ENCODE data around the gene TRIM24.
"Not testable (repeated sequence)": the region's sequence is repeated elsewhere in the genome, so short reads cannot be mapped to it uniquely, and the experiment has no call there.

The TRIM24 gene

DNA sequence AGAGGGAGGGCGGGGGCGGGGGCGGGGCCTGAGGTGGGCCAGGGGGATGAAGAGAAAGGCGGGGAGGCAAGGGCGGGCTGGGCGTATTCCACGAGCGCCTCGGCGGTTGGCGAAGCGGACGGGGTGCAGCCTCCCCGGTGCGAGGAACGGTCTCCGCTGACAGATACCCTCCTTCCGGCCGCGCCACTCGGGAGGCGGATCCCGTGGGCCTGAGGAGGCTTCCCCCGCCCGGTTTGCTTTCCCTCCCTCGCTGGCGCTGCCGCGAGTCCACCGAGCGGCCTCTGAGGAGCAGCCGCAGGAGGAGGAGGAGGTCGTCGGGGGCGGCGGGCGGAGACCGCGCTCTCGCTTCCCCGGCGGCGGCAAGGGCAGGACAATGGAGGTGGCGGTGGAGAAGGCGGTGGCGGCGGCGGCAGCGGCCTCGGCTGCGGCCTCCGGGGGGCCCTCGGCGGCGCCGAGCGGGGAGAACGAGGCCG, at the start of gene TRIM24:
TSS of gene TRIM24 (plus strand) at position 84 of the 473 bp plus-strand sequence. CDS start at position 374, 290 bp downstream.
- DNase-seq (ENCODE audit: low read depth): peak; percentile 90

DNA sequence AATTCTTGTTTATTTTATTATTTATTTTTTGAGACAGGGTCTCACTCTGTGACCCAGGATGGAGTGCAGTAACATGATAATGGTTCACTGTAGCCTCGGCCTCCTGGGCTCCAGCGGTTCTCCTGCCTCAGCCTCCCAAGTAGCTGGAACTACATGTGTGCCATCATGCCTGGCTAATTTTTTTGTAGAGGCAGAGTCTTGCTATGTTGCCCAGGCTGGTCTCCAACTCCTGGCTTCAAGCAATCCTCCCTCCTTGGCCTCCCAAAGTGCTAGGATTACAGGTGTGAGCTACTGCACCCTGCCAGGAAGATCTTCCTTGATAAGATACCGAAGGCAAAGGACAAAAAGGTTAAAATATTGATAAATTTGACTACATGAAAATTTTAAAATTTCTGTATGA, 48.0 kb upstream of the TRIM24 start:
- not testable (repeated sequence) for DNase-seq (ENCODE audit: low read depth)

DNA sequence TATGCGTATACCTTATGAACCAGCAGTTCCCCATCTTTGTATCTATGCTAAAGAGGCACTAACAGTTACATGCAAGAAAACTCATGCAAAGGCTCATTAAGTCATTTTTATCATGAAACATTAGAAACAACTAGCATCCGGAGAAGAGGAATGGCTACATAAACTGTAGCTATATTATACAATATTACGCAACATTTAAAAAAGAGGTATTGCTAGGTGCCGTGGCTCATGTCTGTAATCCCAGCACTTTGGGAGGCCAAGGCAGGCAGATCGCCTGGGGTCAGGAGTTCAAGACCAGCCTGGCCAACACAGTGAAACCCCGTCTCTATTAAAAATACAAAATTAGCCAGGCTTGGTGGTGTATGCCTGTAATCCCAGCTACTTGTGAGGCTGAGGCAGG, 47.1 kb upstream of the TRIM24 start:
- not testable (repeated sequence) for DNase-seq (ENCODE audit: low read depth)

DNA sequence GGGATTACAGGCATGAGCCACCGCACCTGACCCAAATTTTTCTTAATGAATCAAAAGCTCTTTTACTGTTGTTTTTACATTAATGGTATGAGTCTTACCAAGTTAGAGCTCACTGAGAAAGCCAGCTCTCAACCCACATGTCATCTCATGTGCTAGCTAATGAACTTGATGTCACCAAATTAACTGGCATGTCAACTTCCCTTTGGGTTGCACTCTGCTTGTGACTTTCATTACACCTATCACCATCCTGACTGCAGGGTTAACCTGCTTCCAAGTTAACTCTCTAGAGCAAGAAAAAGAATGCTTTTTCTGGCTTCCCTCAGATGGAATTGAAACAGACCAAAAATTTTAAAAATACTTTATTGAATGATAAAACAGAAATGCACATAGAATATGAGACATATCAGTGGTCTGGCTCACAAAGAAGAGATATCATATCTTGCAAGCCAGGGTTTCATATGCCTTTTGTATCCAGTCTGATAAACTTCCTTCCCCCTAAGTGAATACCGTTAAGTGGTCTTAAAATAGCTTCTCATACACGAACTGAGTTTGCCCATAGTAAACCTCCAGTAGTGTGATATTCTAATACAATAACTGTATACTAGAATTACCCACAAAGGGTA, 42.9 kb upstream of the TRIM24 start:
- DNase-seq (ENCODE audit: low read depth): no peak

DNA sequence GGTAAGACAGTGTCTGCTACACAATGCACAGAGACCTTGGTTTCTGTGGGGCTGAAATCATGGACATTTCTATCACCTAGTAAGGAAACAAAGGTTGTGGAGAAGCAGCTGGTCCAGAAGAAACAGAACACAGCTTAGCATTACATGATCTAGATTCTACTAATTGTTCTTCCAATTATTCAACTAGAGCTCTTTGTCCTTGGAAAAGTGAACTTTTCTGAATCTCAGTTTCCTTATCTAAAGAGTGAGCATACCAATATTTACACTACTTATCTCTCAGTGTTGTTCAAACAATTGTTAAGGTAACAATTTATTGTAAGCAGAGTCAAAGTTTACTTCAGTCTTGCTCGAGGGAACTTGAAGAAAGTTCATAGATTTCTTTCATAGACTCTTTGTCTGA, 42.3 kb upstream of the TRIM24 start:
- DNase-seq (ENCODE audit: low read depth): no peak

DNA sequence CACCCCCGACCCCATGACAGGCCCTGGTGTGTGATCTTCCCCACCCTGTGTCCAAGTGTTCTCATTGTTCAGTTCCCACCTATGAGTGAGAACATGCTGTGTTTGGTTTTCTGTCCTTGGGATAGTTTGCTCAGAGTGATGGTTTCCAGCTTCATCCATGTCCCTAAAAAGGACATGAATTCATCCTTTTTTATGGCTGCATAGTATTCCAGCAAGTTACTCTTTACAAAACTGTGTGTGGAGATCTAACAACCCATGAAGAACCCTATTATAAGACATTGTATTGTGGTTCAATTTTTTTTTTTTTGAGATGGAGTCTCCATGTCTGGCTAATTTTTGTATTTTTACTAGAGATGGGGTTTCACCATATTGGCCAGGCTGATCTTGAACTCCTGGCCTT, 41.7 kb upstream of the TRIM24 start:
- DNase-seq (ENCODE audit: low read depth): not testable (repeated sequence)

DNA sequence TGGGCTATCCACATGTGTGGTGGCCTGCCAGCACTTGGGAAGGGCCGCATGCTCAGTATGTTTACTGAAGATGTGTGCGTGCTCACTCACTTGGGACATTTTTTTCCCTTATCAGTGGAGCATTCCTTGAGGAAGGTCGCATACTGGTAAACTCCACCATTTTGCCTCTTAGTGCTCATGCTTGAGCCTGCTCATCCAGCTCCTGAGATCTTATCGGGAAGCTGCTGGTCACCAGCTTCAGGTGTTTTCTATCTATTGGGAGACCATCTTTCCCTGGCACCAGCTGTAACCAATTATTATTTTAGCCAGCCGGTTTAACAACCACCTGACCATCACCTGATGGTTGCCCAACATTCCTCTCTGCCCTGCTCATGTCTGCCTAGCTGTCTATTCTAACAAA, 35.0 kb upstream of the TRIM24 start:
- DNase-seq (ENCODE audit: low read depth): no peak

DNA sequence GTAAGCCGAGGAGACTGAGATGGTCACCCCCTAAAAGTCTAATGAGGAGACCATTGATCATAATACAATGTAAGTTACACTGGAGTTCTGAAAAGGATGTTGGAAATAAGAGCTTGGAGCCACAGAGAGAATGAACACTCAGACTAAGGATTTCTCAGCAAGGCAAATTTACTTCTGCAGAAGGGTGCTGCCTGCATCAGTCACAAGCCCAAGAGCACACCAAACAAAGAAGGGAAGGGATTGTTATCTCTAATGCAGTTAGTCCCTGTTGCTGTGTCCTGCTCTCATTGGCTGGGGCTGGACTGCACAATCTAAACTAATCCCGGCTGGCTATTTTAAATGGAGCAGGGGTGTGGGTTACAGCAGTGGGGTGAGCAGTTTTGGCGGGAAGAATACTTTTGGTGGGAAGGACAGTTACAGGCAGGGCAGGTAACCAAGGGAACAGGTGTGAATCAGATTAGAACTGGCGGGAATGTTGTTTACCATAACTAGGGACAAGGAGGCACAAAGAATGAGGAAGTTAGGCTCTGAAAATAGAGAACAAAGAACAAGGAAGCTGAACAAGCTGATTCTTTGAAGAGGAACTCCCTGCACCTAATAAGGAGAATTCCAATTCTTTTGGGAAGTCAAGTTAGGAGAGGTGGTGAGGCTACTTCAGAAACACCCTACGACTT, 30.3 kb upstream of the TRIM24 start:
- DNase-seq (ENCODE audit: low read depth): no peak

DNA sequence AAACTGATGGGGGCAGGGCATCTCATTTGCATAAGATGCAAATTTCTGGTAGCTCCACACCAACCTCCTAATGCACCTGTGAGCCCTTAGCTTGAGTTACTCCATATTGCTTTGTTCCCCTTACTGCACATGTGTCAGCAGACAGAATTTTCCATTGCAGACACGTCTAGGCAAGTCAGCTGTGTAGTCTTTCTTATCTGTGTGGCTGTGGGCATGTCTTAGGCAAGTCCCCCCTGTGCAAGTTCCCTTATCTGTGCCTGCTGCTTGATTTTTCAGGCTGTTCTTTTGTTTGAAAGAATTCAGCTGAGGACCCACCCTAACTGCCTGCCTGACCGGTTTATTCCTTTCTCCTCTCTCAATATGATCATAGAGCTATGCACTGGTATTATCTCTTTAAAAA, 28.5 kb upstream of the TRIM24 start:
- DNase-seq (ENCODE audit: low read depth): no peak

DNA sequence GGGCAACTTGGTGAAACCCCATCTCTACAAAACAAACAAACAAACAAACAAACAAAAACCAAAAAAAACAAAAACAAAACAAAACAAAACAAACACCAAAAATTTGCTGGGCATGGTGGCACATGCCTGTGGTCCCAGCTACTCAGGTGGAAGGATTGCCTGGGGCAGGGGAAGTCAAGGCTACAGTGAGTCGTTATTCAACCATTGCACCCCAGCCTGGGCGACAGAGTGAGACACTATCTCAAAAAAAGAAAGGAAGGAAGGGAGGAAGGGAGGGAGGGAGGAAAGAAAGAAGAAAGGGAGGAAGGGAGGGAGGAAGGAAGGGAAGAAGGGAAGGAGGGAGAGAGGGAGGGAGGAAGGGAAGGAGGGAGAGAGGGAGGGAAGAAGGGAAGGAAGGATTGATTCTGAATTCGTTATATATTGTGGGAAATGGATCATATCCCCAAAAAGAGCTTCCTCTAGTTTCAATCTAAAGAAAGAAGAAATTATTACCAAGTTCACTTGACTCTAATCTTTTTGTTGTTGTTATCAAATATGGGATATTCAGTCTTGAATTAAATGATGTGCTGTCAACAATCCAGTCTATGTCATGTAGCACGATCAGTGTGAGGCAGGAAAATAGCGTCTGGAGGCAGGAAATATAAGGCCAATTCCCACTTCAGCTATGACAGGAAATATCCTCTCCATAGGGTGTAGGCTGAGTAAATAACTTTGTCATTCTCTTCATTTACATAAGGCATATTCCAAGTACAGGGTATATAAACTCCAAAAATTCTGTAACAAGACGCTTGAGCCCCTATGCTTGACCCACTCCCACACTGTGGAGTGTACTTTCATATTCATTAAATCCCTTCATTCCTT, 26.2 kb upstream of the TRIM24 start:
- DNase-seq (ENCODE audit: low read depth): no peak

DNA sequence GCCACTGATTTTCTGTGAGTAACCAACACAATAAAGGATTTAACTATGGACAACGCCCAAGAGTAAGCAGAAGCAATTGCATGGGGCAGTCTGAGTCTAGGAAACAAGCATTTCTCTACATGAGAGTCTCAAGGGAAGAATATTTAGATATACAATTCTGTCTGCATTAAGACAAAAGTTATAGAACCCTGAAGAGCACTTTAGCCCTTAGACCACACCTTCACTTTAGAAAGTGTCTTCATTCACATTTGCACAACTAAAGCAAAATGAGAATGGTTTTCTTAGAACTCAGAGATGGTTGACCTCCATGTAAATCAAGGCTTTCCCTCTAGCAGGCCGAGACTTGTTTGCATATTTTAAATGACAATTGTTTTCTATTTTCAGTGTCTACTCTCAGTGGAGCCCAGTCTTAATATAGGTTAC, 25.5 kb upstream of the TRIM24 start:
- no peak for DNase-seq (ENCODE audit: low read depth)

DNA sequence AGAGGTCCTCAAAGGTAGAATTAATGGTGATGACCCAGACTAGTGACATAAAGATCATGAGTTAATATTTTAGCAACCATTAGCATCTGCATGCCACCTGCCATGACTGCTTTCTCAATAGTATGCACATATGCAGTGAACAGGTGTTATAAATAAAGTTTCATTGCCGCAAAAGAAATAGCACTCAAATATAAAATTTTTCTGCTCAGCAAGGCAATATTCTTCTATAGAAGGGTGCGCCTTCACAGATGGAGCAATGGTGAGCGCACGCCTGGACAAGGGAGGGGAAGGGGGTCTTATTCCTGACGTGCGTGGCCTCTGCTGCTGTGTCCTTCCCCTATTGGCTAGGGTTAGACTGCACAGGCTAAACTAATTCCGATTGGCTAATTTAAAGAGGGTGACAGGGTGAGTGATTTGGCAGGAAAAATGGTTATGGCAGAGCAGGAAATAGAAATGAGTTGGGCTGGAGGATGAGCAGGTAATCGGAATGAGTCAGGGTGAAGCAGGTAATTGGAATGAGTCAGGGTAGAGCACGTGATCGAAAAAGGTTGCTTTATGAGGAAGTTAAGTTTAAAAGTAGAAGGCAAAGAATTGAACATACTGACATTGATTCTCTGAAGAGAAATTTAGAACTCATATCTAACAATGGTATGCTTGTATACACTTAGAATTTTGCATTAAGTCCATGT, 24.7 kb upstream of the TRIM24 start:
- no peak for DNase-seq (ENCODE audit: low read depth)

DNA sequence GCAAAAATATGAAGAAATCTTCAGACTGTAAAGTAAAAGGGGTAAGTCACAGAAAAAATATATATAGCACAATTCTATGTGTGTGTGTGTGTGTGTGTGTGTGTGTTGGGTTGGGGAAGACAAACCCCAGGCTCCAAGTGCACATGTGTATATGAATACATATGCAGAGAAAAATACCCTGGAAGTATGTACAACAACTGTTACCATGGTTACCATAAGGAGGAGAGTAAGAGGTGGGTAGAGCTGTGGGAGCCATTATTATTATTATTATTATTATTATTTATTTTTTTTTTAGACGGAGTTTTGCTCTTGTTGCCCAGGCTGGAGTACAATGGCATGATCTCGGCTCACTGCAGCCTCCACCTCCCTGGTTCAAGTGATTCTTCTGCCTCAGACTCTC, 23.7 kb upstream of the TRIM24 start:
- no peak for DNase-seq (ENCODE audit: low read depth)

DNA sequence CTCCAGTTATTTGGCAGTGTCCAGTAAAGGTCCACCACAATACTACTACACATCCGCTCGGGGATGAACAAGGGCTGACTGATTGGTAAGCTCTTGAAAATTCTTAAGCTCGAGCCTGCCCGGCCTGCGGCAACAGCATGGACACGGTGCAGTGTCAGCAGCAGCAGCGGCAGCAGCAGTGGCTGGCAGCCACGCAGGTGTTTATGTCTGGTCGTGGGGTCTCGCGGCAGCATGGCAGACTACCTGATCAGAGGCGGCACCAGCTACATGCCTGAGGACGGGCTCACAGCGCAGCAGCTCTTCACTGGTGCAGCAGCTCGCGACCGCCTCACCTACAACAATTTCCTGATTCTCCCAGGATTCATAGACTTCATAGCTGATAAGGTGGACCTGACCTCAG, 19.6 kb upstream of the TRIM24 start:
- DNase-seq (ENCODE audit: low read depth): no peak

DNA sequence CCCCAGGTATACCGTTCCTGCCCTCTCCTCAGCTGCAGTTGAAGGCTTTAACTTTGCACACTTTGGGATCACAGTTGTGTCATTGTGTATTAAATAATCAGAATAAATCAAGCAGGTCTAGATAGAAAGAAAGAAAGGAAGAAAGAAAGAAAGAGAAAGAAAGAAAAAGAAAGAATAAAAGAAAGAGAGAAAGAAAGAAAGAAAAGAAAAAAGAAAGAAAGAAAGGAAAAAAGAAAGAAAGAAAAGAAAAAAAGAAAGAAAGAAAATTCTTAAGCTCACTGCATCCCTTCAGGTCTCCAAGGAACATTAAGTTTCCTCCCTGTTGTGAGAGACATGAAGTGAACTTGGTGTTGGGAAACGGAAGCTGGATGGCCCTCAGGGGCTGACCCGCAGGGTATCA, 17.2 kb upstream of the TRIM24 start:
- no peak for DNase-seq (ENCODE audit: low read depth)

DNA sequence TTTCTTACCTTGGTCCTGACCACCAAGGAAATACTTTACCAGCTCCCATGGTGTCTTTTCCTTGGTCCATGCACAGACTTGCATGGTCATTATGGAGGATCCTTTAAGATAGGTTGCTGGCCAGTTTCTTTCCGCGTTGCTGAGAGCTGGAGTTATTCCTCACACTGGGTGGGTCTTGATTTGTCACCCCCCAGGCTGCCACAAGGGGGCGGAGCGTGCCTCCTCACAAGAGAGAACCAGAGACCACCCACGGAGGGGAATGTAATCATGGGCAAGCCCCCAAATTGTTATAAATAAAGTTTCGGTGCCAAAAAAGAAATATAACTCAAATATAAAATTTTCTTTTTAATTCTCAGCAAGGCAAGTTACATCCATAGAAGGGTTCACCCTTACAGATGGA, 10.5 kb upstream of the TRIM24 start:
- DNase-seq (ENCODE audit: low read depth): peak; percentile 24

DNA sequence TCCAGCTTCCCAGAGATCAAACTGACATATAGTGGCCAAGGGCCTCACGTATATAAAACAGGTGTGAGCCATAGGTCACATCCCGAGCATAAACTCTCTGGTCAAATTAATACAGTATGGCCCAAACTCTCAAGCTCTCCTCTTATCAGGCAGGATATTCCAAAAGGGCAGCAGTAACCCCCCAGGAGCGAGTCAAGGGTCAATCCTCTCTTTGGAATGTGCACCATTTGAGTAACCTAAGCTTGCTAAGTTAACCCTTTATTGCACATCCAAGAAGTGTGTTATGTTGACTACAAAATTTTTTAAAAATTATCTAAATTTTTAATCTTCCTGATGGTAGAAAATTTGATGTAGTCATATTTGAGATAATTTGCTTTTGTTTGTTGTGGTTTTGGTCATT, 4.5 kb upstream of the TRIM24 start:
- no peak for DNase-seq (ENCODE audit: low read depth)

DNA sequence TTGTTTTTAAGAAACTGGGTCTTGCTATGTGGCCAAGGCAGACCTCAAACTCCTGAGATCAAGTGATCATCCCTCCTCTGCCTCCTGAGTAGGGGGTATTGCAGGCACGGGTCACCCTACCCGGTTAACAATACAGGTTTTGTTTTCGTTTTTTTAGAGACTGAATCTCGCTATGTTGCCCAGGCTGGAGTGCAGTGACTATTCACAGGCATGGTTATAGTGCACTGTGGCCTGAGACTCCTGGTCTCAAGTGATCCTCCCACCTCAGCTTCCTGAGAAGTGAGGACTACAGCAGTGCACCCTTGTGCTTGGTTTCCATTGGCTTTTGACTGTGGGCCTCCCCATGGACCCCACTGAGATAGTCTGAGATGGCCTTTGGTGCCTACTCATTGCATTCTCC, 3.8 kb upstream of the TRIM24 start:
- no peak for DNase-seq (ENCODE audit: low read depth)

DNA sequence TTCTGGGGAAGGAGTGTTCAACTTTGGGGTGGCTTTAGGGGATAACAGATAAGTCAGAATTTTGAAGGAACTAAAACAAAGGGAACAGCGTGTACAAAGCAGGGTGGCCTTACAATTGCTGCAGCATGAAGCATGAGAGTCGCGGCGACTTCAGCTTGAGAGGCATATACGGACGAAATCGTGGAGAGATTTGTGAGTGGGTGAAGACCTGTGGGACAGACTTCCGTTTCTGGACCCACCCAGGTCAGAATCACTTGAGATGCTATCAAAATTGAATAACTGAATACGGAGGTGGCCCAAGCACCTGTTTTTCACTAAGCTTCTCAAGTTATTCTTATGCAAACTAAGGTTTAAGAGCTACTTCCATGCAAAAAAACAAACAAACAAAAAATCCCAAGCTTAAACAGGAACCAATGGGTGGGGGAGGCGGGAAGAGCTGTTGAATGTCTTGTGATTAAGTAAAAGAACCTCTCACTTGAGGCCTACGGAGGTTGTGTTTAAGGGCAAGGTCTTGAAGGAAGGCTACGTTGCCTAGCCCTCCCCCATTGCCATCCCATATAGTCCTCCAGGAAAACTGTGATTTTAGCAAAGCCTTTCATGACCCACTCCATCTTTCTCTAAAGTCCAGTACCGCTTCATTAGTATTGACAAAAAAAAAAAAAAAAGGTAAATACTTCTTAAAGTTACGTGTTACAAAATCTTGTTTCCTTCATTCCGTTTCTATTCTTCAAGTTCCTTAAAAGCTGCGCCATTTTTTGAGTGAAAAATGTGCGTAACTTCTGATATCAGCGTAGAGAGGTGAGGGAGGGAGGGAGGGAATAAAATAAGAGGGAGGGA, 1.3 kb upstream of the TRIM24 start:
- no peak for DNase-seq (ENCODE audit: low read depth)

DNA sequence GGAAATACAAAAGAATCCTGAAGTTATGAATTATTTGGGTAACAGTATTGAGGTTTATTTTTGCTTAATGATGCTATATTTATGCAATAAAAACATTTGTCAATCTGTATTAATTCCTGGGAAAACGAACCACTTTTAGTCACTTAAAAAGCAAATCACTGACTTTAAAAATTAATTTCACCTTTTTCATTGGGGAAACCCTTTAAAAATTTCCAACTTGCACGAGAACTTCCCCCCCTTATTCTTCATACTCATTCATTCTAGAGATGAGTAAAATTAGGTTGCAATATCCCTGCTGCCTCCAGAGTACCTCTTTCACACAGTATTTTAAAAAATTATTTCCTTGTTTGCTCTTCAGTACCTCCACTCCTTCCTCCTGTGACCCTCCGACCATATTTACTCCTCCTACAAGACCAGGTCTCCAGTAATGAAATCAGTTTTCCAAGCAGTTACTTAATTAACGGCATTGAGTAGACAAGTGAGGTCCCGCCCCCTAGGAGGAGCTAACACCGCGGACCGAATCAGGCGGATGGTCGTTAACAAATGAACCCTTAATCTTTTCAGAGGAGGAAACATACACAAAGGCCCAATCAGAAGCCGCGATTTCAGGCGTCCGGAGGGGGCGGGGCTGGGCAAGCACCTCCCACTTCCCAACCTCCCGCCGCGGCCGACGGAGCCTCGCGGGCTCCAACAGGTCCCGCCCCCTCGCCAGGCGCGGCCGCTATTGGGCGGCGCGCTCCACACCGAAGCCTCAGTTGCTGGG, 465 bp upstream of the TRIM24 start:
- peak; percentile 95 for DNase-seq (ENCODE audit: low read depth)
